ENCODE measurements around the gene CLN5. TPM values are rescaled to one million over a fixed set of nuclear protein-coding genes. Genes with fewer than 3 reads are reported as not detected.

Gene CLN5
- total RNA-seq, 3 donors from 2014 or later, result 27.4 to 40.5 (median 32.4) TPM

DNA sequence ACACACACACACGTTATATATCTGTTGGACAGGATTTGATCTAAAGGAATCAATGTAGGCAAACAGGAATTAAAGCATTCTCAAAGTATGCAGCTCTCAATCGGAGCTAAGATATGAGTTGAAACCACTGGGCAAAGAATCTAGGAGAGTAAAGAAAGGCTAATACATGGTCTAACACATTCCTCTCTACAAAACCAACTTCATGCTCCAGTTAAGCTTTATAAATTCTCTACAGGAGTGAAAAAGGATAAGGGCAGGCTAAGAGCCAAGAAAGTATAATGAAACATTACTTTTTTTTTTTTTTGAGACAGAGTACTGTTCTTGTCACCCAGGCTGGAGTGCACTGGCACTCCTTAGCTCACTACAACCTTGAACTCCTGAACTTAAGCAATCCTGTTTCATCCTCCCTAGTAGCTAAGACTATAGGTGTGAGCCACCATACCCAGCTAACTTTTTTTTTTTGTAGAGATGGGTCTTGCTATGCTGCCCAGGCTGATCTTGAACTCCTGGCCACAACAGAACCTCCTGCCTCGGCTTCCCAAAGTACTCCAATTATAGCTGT lies 24.5 kb downstream of the CLN5 start:
- H3K27me3 ChIP-seq, result no peaks in the 10 kb centered on the region
- TF ChIP-seq POLR2A (IDR thresholded peaks at IDR 0.05) (no peak), POLR2AphosphoS5 (IDR thresholded peaks at IDR 0.05) (no peak)
- TF ChIP-seq, protein P1, sequence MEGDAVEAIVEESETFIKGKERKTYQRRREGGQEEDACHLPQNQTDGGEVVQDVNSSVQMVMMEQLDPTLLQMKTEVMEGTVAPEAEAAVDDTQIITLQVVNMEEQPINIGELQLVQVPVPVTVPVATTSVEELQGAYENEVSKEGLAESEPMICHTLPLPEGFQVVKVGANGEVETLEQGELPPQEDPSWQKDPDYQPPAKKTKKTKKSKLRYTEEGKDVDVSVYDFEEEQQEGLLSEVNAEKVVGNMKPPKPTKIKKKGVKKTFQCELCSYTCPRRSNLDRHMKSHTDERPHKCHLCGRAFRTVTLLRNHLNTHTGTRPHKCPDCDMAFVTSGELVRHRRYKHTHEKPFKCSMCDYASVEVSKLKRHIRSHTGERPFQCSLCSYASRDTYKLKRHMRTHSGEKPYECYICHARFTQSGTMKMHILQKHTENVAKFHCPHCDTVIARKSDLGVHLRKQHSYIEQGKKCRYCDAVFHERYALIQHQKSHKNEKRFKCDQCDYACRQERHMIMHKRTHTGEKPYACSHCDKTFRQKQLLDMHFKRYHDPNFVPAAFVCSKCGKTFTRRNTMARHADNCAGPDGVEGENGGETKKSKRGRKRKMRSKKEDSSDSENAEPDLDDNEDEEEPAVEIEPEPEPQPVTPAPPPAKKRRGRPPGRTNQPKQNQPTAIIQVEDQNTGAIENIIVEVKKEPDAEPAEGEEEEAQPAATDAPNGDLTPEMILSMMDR (IDR thresholded peaks at IDR 0.05), result no peak
- peaks cover 0 to 11% of the 10 kb centered on the region in 2 donors for H3K4me1 ChIP-seq
- H3K9me3 ChIP-seq, result no peaks in the 10 kb centered on the region
- H3K4me3 ChIP-seq, result no peak overlapping the region
- no peaks in the 10 kb centered on the region for H3K36me3 ChIP-seq
- H3K27ac ChIP-seq, result peak overlapping the region; percentile 8 to 60
- intact Hi-C loops (cut with DNase I; ENCODE audit: low total_unique reads), result no loop called here
- no peak for DNase-seq (ENCODE audit: low spot score in 2 of 2)

DNA sequence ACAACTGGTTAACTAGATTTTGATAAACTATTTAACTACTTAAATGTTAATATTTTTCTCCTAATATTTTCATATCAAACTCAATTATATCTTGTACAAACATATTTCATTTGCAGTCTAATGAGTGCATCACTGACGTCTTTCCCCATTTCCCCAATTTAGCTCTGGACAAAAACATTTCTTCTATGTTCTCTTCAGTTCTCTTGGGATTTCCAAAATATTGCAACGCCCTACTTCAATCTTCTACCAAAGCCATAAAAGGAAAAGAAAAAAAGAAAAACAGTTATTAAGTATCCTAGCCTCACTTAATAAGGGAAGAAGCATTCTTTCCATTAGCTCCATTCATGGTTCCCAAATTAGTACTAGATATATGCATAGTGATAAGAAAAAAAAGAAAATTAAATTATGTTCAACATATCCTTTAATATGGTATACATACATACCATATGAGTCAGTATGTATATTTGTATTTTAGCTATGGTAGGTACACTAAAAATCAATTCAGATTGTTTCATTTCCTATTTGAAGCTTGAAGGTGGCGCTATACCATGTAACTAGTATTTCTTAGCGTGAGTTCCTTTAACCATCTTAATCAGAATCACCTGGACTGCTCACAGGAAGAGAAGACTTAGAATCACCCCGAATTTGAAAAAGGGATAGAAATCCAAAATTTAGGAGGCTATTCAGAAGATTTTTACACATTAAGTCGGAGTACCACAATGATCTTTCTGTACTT lies 25.2 kb downstream of the CLN5 start:
- Histone ChIP-seq H3K4me3 (no peak overlapping the region), H3K36me3 (no peaks in the 10 kb centered on the region)

DNA sequence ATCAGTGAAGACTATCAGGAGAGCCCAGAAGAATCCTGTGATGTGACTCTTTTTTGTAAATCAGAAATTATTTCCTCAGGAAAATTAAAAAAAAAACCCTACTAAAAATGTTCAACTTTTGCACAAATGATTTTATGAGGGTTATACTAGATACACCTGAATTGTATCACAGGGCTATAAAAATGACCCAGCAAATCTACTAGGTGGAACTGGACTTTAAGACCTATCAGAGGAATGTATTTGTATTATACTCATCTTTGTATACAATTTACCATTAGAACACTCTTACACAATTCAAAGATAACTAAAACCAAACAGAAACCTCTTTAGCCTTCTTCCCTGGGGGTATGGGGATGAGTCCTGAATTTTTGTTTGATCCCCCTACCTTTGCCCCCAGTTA lies 27.9 kb downstream of the CLN5 start:
- Histone ChIP-seq H3K4me1 (peaks cover 0 to 14% of the 10 kb centered on the region in 2 donors), H3K27me3 (no peaks in the 10 kb centered on the region), H3K36me3 (no peaks in the 10 kb centered on the region), H3K27ac (no peak overlapping the region), H3K9me3 (no peaks in the 10 kb centered on the region), H3K4me3 (no peak overlapping the region)
- intact Hi-C loops (cut with DNase I; ENCODE audit: low total_unique reads), result no loop called here
- TF ChIP-seq, protein P1 (IDR thresholded peaks at IDR 0.05), result no peak
- no peak for TF ChIP-seq POLR2AphosphoS5 (IDR thresholded peaks at IDR 0.05)
- no peak for TF ChIP-seq POLR2A (IDR thresholded peaks at IDR 0.05)
- DNase-seq (ENCODE audit: low spot score in 2 of 2), result no peak

More for the DNA sequence above, 25.2 kb downstream of the CLN5 start:
- TF ChIP-seq POLR2AphosphoS5 (IDR thresholded peaks at IDR 0.05), result no peak
- TF ChIP-seq, protein P1 (IDR thresholded peaks at IDR 0.05), result no peak
- TF ChIP-seq POLR2A (IDR thresholded peaks at IDR 0.05), result no peak
- peak overlapping the region; percentile 8 to 52 for H3K27ac ChIP-seq
- H3K9me3 ChIP-seq, result no peaks in the 10 kb centered on the region
- H3K27me3 ChIP-seq, result no peaks in the 10 kb centered on the region
- peaks cover 0 to 11% of the 10 kb centered on the region in 2 donors for H3K4me1 ChIP-seq
- no peak for DNase-seq (ENCODE audit: low spot score in 2 of 2)
- intact Hi-C loops (cut with DNase I; ENCODE audit: low total_unique reads), result no loop called here

DNA sequence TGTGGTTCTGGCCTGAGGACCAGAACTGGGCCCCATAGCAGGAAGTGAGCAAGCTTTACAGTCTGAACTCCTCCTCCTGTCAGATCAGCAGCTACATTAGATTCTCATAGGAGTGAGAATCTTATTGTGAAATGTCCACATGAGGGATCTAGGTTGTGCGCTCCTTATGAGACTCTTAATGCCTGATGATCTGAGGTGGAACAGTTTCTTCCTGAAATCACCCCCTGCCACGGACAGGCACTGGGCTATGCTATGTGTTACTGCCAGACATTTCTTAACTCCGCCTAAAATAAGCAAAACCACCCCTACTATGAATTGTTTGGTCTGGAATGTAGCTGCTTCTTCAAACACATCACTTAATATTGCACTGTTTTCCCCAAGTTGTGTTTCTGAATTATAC lies 30.5 kb downstream of the CLN5 start:
- TF ChIP-seq POLR2AphosphoS5 (IDR thresholded peaks at IDR 0.05) (no peak), POLR2A (IDR thresholded peaks at IDR 0.05) (no peak)
- TF ChIP-seq, protein P1 (IDR thresholded peaks at IDR 0.05), result no peak
- no peaks in the 10 kb centered on the region for H3K9me3 ChIP-seq
- H3K27me3 ChIP-seq, result no peaks in the 10 kb centered on the region
- DNase-seq (ENCODE audit: low spot score in 2 of 2), result no peak
- H3K36me3 ChIP-seq, result no peaks in the 10 kb centered on the region
- intact Hi-C loops (cut with DNase I; ENCODE audit: low total_unique reads), result no loop called here
- H3K27ac ChIP-seq, result peak overlapping the region; percentile 26 to 56
- peaks cover 0 to 16% of the 10 kb centered on the region in 2 donors for H3K4me1 ChIP-seq
- peak overlapping the region in 1 of 3 donors; percentile 92 for H3K4me3 ChIP-seq

DNA sequence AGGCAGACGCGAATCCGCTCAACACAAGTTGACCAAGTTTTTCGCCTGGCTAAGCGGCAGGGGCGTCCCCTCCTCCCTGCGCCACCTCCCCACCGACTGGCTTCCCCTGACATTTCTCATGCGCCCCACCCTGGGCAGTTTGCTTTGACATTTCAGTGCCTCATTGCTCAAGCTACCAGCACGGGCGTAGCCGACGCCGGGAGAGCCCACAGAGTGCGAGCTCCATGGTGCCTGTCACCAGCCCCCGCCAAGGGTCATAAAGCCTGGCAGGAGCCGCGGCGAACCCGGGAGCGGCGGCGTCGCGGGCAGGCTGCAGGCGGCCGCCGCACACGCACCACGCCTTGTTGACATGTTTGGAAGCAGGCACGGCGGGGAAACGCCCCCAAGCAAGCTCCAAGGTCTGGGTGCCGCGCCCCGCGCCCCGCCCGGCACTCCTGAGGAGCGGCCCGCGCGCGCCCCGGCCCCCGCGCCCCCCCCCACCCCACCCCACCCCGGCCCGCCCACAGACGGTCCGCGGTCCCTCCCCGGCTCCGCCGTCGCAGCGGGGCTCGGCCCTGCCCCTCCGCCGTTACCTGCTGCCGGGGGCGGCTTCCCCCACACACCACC lies 34.5 kb downstream of the CLN5 start:
- no peaks in the 10 kb centered on the region for H3K36me3 ChIP-seq
- H3K9me3 ChIP-seq, result no peaks in the 10 kb centered on the region
- TF ChIP-seq POLR2AphosphoS5 (IDR thresholded peaks at IDR 0.05) (peak in 2 of 3 donors; percentile 25 to 52), POLR2A (IDR thresholded peaks at IDR 0.05) (no peak)
- H3K4me3 ChIP-seq, result peak overlapping the region; percentile 92 to 100 (median 97)
- intact Hi-C loops (cut with DNase I; ENCODE audit: low total_unique reads), result loop anchor here (2.0 kb wide), 1 partner anchor 78 kb away; the partner anchor contains the start of gene ACOD1
- no peaks in the 10 kb centered on the region for H3K27me3 ChIP-seq
- DNase-seq (ENCODE audit: low spot score in 2 of 2), result peak; percentile 69 to 85
- H3K4me1 ChIP-seq, result peaks cover 0 to 6% of the 10 kb centered on the region in 2 donors
- H3K27ac ChIP-seq, result peak overlapping the region; percentile 99
